ENCODE measurements around the gene SLC29A2.

Gene SLC29A2

DNA sequence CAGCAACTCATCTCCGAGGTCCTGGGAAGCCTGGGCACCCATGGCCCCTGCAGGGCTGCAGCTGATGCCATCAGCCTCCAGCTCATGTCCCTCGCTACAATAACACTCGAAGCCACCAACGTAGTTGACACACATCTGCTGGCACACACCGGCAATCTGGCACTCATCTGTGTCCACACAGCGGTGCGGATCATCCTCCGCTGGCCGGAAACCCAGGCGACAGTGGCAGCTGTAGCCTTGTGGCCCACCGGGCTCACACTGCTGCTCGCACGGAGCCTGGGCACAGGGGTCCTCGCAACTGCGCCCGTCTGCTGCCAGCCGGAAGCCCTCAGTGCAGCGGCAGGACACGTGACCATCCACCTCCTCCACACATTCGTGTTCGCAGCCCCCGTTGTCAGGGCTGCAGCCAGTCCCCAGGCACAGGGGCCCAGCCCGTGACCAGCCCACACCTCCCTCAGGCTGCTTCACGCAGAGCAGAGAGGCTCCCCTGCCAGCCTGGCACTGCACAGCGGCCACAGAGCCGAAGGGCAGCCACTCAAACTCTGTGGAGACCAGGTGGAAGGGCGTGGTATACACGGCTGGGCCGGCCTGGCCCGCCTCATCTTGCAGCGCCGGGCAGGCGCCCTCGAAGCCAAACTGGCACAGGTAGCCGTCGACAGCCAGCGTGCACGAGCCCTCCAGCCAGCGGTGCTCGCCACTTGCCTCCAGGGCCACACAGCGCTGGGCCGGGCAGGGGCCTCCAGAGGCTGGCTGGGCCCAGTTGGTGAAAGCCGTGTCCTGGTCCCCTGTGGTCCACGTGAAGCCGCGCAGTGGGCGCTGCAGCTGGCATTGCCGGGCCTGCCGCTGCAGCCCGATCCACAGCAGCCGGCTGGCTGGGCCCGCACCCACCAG, 55.4 kb downstream of the SLC29A2 start:
- DNase-seq: no peak

DNA sequence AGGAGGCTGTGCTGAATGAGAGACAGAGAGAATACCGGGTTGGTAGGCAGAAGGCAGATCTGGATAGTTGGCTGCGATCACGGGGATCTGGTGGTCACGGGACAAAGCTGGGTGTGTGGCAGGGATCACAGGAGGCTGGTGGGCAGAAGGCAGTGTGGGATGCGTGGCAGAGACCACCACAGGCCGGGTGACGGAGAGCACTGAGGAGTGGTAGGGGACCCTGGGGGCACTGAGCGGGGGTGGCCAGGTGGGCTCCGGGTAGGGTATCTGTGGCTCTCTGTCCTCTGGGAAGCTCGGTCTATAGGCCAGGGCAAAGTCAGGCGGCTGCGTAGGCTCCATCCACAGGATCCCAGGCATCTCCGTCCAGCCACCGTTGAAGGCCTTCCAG, 56.1 kb downstream of the SLC29A2 start:
- no peak for DNase-seq

DNA sequence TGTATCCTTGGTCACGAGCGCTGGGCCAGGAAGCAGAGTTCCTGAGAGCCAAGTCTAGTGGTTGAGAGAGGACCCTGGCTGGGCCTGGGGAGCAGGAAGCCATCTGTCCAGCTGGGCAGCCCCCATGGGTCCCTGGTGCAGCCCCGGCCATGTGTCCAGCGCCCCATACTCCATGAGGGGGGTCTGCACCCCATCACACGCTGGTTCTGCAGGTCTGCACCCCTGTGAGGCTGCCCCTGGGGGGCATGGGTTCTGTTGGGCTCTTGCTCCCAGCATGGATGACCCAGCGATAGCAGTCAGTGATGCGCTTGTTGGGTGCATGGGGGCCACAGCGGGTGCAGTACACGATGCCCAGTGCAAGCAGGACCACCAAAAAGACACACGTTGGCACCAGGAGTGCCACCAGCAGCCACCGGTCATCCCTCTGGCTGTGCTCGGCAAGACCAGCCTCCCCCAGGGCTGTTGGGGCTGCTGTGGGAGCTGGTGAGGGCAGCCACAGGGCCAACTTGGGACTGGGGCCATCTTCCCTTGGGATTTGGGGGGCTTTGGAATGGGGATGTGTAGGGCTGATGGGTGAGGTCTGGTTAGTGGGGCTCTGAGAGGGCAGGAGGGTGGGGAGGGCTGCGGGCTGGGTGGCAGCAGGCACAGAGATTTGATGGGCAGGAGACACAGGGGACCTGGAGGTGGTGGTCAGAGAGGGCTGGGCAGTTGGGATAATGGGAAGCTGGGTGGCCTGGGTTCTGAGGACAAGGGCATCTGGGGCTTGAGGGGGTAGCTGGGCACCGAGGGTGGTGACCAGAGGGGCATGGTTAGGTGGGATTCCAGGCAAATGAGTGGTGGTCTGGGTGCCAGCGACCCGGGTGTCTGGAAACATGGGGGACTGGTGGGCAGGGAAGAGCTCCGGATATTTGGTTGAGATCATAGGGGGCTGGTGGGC, 56.7 kb downstream of the SLC29A2 start:
- DNase-seq: no peak

DNA sequence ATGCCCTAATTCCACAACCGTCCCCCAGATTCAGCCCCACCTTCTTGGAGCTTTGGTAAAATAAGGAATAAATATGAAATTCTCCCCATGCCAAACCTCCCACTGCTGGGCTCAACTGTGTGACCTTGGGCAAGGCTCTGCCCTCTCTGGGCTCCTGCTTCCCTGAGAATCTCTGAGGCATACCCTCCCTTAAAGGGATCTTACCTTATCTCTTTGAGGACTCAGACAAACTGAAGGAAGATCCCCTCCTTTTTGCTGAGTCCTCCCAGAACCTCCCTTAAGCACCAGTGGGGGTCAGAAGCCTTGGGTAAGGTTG, 57.4 kb downstream of the SLC29A2 start:
- DNase-seq: no peak

DNA sequence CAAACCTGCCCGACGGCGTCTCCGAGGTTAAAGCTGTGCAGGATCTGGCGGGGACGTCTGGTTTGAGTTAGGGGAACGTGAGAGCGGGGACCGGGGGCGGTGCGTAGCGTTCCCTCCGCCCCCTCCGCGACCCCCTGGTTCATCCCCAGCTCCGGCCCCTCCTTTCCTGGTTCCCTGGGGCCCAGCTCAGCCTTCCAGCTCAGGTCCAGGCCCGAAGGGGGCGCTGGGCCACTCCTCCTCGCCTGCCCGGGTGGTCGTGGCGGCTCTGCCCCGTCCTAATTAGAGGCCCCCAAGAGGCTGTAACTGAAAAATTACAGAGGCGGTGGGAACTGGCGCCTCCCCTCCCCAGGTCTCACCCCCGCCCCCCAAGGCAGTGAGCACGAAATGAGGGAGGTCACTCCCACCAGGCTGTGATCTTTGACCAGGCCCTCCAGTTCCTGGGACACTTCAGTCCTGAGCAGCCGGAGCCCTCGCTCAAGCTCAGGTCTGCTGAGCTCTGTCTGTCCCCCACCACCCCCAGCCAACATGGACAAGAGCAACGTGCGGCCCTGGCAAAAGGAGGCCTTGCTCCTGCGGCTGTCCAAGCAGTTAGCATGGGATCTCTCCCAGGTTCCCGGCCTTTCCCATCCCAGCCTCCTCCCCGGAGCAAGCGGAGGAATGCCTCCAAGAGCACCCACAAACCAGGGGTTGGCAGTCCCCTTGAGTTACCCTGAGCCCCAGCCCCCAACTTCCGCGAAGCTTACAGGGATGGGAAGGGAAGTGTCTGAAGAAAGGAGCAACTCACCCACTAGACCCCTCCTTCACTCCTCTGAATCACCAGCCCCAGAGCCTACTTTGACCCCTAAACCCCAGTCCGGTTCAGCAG, 58.0 kb downstream of the SLC29A2 start:
- no peak for DNase-seq

DNA sequence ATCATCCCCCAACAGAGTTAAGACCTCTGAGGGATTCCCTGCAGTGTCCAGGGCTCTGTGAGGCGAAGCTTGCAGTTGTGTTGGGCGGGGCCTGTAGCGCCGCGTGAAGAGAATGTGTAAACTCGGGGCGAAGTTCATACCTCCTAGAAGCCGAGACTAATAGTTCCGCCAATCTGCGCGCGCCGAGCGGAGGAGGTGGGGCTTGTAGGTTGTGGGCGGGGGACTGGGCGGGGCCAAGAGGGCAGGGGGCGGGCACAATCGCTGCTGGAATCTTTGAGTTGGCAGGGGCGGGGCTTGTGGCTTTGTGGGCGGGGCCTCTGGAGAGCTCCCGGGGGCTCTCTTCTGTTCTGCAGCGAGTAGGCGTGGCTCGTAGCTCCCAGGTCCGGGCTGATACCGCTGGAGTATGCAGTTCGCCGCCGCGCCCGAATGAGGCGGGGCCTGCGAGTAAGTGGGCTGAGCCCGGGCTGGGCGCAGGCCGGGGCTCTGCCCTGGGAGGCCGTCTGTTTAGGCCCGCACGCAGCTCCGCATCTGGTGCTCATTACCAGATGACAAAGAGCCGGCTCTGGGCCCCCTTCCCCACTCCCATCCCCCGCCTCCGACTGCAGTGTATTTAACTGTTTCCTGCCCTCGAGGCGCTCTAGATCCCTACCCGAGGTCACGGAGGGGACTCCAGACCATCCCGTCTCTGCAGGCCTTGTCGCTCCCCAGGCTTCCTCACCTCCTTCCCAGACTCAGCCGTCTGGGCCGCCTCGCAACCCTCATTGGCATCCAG, 58.8 kb downstream of the SLC29A2 start:
- peak; percentile 99 for DNase-seq
